ENCODE data around the gene MAK. TPM values are rescaled to one million over a fixed set of nuclear protein-coding genes. Genes with fewer than 3 reads are reported as not detected.
A peak's percentile ranks its signal among the peaks of the same experiment; 100 is the strongest.
"Not testable (repeated sequence)": the region's sequence is repeated elsewhere in the genome, so short reads cannot be mapped to it uniquely, and the experiment has no call there.

Gene MAK
- total and polyA plus RNA-seq, 2 of the 13 experiments (the other 11 are each of a cell fraction or from before 2014, with no cell fraction given) = 0.04 TPM; not detected in 1

DNA sequence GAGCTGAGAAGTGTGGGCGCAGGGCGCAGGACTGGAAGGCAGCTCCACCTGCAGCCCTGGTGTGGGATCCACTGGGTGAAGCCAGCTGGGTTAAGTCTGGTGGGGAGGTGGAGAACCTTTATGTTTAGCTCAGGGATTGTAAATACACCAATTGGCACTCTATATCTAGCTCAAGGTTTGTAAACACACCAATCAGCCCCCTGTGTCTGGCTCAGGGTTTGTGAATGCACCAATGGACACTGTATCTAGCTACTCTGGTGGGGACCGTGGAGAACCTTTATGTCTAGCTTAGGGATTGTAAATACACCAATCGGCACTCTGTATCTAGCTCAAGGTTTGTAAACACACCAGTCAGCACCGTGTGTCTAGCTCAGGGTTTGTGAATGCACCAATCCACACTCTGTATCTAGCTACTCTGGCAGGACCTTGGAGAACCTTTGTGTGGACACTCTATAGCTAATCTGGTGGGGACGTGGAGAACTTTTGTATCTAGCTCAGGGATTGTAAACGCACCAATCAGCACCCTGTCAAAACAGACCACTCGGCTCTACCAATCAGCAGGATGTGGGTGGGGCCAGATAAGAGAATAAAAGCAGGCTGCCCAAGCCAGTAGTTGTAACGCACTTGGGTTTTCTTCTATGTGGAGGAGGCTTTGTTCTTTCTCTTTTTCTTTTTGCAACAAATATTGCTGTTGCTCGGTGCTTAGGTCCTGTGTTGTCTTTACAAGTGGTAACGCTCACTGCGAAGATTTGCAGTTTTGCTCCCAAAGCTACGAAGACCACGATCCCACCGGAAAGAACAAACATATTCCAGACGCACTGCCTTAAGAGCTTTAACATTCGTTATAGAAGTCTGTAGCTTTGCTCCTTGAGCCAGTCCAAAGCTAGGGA lies 117.1 kb downstream of the MAK start (continued):
- TF ChIP-seq DNMT1 (CRISPR knock-in tag; IDR thresholded peaks at IDR 0.05) (peak; percentile 74; the same call in 1 of the 2 replicates), ZFP37 (CRISPR knock-in tag; IDR thresholded peaks at IDR 0.05; ENCODE audit: borderline replicate concordance) (0 out of 2 replicates have a peak, but pooled peaks have one; percentile 48), ZNF556 (CRISPR knock-in tag; IDR thresholded peaks at IDR 0.05; ENCODE audit: borderline replicate concordance) (0 out of 2 replicates have a peak, but pooled peaks have one; percentile 60), ZNF138 (CRISPR knock-in tag; IDR thresholded peaks at IDR 0.05; ENCODE audit: low read depth) (0 out of 2 replicates have a peak, but pooled peaks have one; percentile 66), NFYC (CRISPR knock-in tag; IDR thresholded peaks at IDR 0.05) (peak; percentile 93), CREM (IDR thresholded peaks at IDR 0.05) (peak; percentile 78; the same call in 1 of the 2 replicates), NCOA2 (CRISPR knock-in tag; IDR thresholded peaks at IDR 0.05) (peak; percentile 27), NFE2 (CRISPR knock-in tag; IDR thresholded peaks at IDR 0.05) (0 out of 2 replicates have a peak, but pooled peaks have one; percentile 15), GZF1 (CRISPR knock-in tag; IDR thresholded peaks at IDR 0.05) (peak; percentile 85; the same call in 1 of the 2 replicates), AKAP8 (CRISPR knock-in tag; IDR thresholded peaks at IDR 0.05) (peak; percentile 60; the same call in 1 of the 2 replicates), KLF16 (CRISPR knock-in tag; IDR thresholded peaks at IDR 0.05) (peak in 1 of 2 experiments; percentile 77; a peak in 1 of 4 replicates), RAD21 (CRISPR knock-in tag; IDR thresholded peaks at IDR 0.05) (peak; percentile 40; the same call in 1 of the 2 replicates), ZNF777 (CRISPR knock-in tag; IDR thresholded peaks at IDR 0.05) (peak; percentile 47; the same call in 1 of the 2 replicates), KLF11 (CRISPR knock-in tag; IDR thresholded peaks at IDR 0.05) (peak; percentile 76; the same call in 1 of the 2 replicates), NR2F2 (IDR thresholded peaks at IDR 0.05; ENCODE audit: borderline replicate concordance, low read depth) (peak; percentile 37; the same call in 1 of the 2 replicates), MED1 (CRISPR knock-in tag; IDR thresholded peaks at IDR 0.05) (peak; percentile 87), MAFF (IDR thresholded peaks at IDR 0.05; ENCODE audit: low read depth, low read length) (0 out of 2 replicates have a peak, but pooled peaks have one; percentile 8)
- not testable (repeated sequence) for TF ChIP-seq CREM (CRISPR knock-in tag; IDR thresholded peaks at IDR 0.05)
- TF ChIP-seq, protein P1, sequence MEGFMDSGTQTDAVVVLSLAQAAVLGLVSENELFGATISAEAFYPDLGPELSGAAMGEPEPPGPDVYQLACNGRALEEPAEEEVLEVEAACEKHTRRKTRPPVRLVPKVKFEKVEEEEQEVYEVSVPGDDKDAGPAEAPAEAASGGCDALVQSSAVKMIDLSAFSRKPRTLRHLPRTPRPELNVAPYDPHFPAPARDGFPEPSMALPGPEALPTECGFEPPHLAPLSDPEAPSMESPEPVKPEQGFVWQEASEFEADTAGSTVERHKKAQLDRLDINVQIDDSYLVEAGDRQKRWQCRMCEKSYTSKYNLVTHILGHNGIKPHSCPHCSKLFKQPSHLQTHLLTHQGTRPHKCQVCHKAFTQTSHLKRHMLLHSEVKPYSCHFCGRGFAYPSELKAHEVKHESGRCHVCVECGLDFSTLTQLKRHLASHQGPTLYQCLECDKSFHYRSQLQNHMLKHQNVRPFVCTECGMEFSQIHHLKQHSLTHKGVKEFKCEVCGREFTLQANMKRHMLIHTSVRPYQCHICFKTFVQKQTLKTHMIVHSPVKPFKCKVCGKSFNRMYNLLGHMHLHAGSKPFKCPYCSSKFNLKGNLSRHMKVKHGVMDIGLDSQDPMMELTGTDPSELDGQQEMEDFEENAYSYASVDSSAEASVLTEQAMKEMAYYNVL (CRISPR knock-in tag; IDR thresholded peaks at IDR 0.05; ENCODE audit: borderline replicate concordance) = peak; percentile 39; the same call in 1 of the 2 replicates
- TF ChIP-seq, protein P2, sequence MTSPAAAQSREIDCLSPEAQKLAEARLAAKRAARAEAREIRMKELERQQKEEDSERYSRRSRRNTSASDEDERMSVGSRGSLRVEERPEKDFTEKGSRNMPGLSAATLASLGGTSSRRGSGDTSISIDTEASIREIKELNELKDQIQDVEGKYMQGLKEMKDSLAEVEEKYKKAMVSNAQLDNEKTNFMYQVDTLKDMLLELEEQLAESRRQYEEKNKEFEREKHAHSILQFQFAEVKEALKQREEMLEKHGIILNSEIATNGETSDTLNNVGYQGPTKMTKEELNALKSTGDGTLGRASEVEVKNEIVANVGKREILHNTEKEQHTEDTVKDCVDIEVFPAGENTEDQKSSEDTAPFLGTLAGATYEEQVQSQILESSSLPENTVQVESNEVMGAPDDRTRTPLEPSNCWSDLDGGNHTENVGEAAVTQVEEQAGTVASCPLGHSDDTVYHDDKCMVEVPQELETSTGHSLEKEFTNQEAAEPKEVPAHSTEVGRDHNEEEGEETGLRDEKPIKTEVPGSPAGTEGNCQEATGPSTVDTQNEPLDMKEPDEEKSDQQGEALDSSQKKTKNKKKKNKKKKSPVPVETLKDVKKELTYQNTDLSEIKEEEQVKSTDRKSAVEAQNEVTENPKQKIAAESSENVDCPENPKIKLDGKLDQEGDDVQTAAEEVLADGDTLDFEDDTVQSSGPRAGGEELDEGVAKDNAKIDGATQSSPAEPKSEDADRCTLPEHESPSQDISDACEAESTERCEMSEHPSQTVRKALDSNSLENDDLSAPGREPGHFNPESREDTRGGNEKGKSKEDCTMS (CRISPR knock-in tag; conservative IDR thresholded peaks at IDR 0.05) = 0 out of 2 replicates have a peak, but pooled peaks have one; percentile 69
- TF ChIP-seq, protein P3, sequence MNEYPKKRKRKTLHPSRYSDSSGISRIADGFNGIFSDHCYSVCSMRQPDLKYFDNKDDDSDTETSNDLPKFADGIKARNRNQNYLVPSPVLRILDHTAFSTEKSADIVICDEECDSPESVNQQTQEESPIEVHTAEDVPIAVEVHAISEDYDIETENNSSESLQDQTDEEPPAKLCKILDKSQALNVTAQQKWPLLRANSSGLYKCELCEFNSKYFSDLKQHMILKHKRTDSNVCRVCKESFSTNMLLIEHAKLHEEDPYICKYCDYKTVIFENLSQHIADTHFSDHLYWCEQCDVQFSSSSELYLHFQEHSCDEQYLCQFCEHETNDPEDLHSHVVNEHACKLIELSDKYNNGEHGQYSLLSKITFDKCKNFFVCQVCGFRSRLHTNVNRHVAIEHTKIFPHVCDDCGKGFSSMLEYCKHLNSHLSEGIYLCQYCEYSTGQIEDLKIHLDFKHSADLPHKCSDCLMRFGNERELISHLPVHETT (CRISPR knock-in tag; conservative IDR thresholded peaks at IDR 0.05) = peak; percentile 66
